ENCODE measurements around the gene NDC1.

NDC1 gene

DNA sequence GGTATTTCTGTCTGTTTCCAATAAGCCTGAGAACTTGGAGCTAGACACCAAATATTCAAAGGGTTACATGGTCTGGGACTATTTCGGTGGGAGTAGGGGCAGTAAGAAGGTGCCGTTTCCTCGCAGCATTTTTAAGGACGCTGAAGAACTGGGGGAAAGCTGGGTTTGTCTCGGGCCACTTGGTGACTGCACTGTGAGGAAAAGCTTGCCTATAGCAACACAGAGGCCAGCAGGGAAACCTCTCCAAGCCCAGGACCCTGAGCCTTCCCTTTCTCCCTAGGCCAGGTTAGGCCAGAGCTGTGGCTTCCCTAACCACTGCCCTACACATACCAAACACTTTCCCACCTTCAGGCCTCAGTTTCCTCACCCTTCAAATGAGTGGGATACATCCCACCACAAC, 102.4 kb downstream of the NDC1 start:
- no peak overlapping the region for H3K27ac Mint-ChIP-seq
- peaks cover 2% of the 10 kb centered on the region for H3K4me1 Mint-ChIP-seq (ENCODE audit: low read depth)
- H3K27me3 Mint-ChIP-seq = peaks cover 62% of the 10 kb centered on the region
- H3K36me3 Mint-ChIP-seq (ENCODE audit: low read depth) = no peaks in the 10 kb centered on the region
- H3K4me3 Mint-ChIP-seq = no peak overlapping the region
- H3K9me3 Mint-ChIP-seq = no peaks in the 10 kb centered on the region
- no peak for DNase-seq

DNA sequence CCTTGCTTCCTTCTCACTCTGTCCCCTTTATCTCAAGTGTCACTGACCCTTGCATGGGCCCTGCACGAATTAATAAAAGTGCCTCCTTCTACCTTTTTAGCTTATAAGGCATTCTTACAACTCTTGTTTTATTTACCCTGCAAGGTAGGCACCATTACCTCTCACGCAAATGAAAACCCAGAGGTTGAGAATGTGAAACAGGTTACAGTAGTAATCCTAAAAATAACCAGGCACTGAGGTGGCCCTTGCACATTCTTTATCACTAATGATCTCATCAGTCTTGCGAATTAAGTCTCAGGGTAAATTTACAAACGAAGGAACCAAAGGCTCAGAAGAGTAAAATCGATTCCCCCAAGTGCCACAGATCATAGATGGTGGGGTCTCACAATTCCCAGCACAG, 102.8 kb downstream of the NDC1 start:
- peaks cover 63% of the 10 kb centered on the region for H3K27me3 Mint-ChIP-seq
- H3K4me1 Mint-ChIP-seq (ENCODE audit: low read depth) = peaks cover 2% of the 10 kb centered on the region
- H3K9me3 Mint-ChIP-seq = no peaks in the 10 kb centered on the region
- no peaks in the 10 kb centered on the region for H3K36me3 Mint-ChIP-seq (ENCODE audit: low read depth)
- no peak overlapping the region for H3K27ac Mint-ChIP-seq
- no peak overlapping the region for H3K4me3 Mint-ChIP-seq
- DNase-seq = no peak

DNA sequence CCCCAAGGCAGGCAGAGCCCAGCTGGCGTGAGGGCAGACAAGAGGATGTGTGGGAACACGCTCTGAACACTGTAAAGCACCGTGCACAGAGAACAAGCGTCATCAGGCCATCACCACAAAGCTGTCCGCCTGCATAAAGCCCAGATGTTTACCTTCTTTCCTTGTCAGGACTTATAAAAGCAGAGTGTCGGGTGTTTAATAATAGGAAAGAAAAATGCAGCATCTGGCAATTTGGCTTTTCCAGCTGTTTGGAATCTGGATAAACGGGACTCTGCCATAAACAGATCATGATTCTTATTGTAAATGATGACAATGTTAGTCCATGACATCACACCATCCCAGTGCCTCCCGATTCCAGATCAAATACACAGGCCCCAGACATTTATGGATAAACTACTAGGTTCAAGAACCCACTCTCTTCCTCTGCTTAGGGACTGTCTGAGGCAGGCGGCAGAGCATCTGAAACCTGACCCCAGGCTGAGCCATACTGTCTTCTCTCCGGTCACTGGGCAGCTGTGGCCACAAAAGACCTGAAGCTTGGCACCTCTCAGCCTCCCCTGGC, 103.4 kb downstream of the NDC1 start:
- no peak overlapping the region for H3K4me3 Mint-ChIP-seq
- no peaks in the 10 kb centered on the region for H3K36me3 Mint-ChIP-seq (ENCODE audit: low read depth)

DNA sequence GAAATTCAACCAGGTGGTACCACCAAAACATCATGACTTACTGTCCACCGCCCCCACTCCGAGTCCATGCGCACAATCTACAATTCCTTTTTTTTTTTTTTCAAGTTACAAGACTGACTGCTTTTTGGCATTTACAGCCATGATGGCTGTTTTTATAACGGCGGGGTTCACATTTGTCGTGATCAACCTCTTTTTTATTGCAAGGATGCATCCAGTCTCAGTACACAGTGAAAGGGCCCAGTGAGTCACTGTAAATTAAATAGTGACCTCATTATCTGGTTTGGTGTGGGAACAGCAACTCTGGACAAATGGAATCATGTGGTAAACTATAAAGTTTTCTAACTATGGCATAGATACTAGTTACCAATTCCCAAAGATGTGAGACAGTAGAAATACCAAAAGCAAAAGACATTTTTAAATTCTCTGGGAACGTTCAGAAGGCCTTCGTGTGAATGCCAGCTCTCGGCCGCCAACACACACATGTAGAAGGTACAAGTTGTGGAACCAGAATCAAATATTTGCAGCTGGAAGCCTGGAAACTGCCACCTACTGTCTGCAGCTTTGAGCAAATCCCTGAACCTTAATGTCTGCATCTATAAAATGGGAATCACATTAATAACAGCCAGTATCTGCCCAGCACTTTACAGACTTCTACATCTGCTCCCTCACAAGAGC, 104.0 kb downstream of the NDC1 start:
- Mint-ChIP-seq H3K27ac (no peak overlapping the region), H3K4me3 (no peak overlapping the region), H3K36me3 (ENCODE audit: low read depth) (no peaks in the 10 kb centered on the region), H3K4me1 (ENCODE audit: low read depth) (peaks cover 2% of the 10 kb centered on the region), H3K9me3 (no peaks in the 10 kb centered on the region), H3K27me3 (peaks cover 54% of the 10 kb centered on the region)
- DNase-seq = no peak

More for the DNA sequence above, 103.4 kb downstream of the NDC1 start:
- Mint-ChIP-seq H3K27ac (no peak overlapping the region), H3K27me3 (peaks cover 58% of the 10 kb centered on the region), H3K9me3 (no peaks in the 10 kb centered on the region), H3K4me1 (ENCODE audit: low read depth) (peaks cover 2% of the 10 kb centered on the region)
- no peak for DNase-seq

GRCh38 chr1:53733447-53733931, 104.6 kb downstream of the NDC1 start:
- peaks cover 50% of the 10 kb centered on the region for H3K27me3 Mint-ChIP-seq
- H3K36me3 Mint-ChIP-seq (ENCODE audit: low read depth) = no peaks in the 10 kb centered on the region
- no peak overlapping the region for H3K27ac Mint-ChIP-seq
- DNase-seq = no peak
- H3K4me3 Mint-ChIP-seq = no peak overlapping the region
- peaks cover 2% of the 10 kb centered on the region for H3K4me1 Mint-ChIP-seq (ENCODE audit: low read depth)
- H3K9me3 Mint-ChIP-seq = no peaks in the 10 kb centered on the region

GRCh38 chr1:53732912-53733317, 105.2 kb downstream of the NDC1 start:
- H3K4me1 Mint-ChIP-seq (ENCODE audit: low read depth) = peaks cover 2% of the 10 kb centered on the region
- no peaks in the 10 kb centered on the region for H3K36me3 Mint-ChIP-seq (ENCODE audit: low read depth)
- peaks cover 47% of the 10 kb centered on the region for H3K27me3 Mint-ChIP-seq
- H3K9me3 Mint-ChIP-seq = no peaks in the 10 kb centered on the region
- DNase-seq = no peak
- H3K27ac Mint-ChIP-seq = no peak overlapping the region
- no peak overlapping the region for H3K4me3 Mint-ChIP-seq

GRCh38 chr1:53732409-53732808, 105.7 kb downstream of the NDC1 start:
- Mint-ChIP-seq H3K36me3 (ENCODE audit: low read depth) (no peaks in the 10 kb centered on the region), H3K4me1 (ENCODE audit: low read depth) (peaks cover under 1% of the 10 kb centered on the region), H3K9me3 (no peaks in the 10 kb centered on the region), H3K27me3 (peaks cover 44% of the 10 kb centered on the region), H3K27ac (no peak overlapping the region), H3K4me3 (no peak overlapping the region)
- no peak for DNase-seq

- Mint-ChIP-seq H3K36me3 (ENCODE audit: low read depth) (no peaks in the 10 kb centered on the region), H3K4me1 (ENCODE audit: low read depth) (no peaks in the 10 kb centered on the region), H3K9me3 (no peaks in the 10 kb centered on the region), H3K4me3 (no peak overlapping the region), H3K27ac (no peak overlapping the region), H3K27me3 (peaks cover 39% of the 10 kb centered on the region)
- no peak for DNase-seq
These were observed 106.3 kb downstream of the NDC1 start for GRCh38 chr1:53731779-53732305.

- Mint-ChIP-seq H3K27ac (no peak overlapping the region), H3K4me1 (ENCODE audit: low read depth) (no peaks in the 10 kb centered on the region), H3K9me3 (no peaks in the 10 kb centered on the region), H3K4me3 (no peak overlapping the region), H3K27me3 (peaks cover 31% of the 10 kb centered on the region), H3K36me3 (ENCODE audit: low read depth) (no peaks in the 10 kb centered on the region)
- DNase-seq = no peak
These were observed 107.0 kb downstream of the NDC1 start for GRCh38 chr1:53731043-53731600.

DNA sequence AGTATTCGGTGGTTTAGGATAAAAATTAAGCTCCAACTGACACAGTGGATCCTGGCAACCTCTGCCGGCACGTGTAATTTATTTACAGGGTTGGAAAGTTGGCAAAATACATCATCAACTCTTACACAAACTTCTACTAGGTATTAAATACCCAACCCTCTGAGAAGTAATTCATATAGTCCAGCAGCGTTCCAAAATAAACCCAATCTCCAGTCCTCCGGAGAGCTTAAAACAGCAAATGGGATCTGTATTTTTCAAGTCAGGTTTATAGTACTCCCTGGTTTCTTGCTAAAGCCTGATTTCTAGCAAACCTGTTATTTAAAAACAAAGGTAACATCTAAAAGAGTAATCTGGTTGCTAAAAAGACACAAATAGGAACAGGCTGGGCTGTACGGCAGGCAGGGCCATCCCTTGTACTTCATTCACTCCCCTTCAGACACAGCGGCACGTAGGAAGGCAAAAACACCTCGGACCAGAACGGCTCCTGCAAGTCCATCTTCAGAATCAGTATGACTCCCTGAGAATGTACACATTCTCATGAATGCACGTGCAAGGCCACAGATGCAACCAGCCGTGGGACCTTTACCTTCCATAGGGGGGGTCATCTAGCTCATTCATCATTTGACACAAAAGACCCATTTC, 107.8 kb downstream of the NDC1 start:
- Mint-ChIP-seq H3K9me3 (no peaks in the 10 kb centered on the region), H3K4me1 (ENCODE audit: low read depth) (no peaks in the 10 kb centered on the region), H3K27ac (no peak overlapping the region), H3K4me3 (no peak overlapping the region), H3K27me3 (peaks cover 24% of the 10 kb centered on the region), H3K36me3 (ENCODE audit: low read depth) (no peaks in the 10 kb centered on the region)
- no peak for DNase-seq

- Mint-ChIP-seq H3K4me1 (ENCODE audit: low read depth) (no peaks in the 10 kb centered on the region), H3K27me3 (peaks cover 17% of the 10 kb centered on the region), H3K36me3 (ENCODE audit: low read depth) (no peaks in the 10 kb centered on the region), H3K9me3 (no peaks in the 10 kb centered on the region), H3K4me3 (no peak overlapping the region), H3K27ac (no peak overlapping the region)
- no peak for DNase-seq
These were observed 108.5 kb downstream of the NDC1 start for GRCh38 chr1:53729456-53730223.

DNA sequence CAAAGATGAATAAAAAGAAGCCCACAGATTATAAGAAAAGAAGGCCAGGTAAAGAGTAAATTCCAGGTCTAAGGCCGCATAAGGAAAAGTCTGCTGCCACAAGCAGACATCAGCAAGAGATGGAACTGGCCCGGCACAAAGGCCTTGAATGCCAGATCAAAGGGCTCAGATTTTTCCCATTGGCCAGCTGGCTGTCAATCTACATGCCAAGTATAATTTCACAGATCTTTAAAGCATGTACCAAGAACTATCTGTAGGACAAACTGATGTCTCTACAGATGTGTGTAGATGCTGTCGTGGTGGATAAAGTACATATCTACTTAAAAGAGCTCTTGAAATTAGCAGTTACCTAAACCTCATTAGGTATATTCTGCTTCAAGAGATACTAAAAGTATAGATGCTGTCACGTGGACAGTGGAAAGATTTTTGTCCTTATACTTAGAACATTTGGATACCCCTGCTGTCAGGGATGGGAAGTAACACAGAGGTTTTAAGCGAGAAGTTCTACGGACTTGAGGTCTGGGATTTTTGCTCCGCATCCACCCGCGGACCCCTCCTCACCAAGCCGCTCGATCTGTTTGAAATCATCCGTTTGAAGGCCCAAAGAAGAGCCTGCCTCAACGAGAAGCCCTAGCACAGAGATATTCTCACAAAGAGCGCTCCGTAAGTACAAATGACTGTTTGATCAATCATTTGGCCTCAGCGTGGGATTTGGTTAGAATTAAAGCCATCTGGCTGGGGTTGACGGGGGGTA, 109.2 kb downstream of the NDC1 start:
- H3K36me3 Mint-ChIP-seq (ENCODE audit: low read depth) = no peaks in the 10 kb centered on the region
- H3K27ac Mint-ChIP-seq = no peak overlapping the region
- no peaks in the 10 kb centered on the region for H3K4me1 Mint-ChIP-seq (ENCODE audit: low read depth)
- no peaks in the 10 kb centered on the region for H3K9me3 Mint-ChIP-seq
- no peak overlapping the region for H3K4me3 Mint-ChIP-seq
- peaks cover 11% of the 10 kb centered on the region for H3K27me3 Mint-ChIP-seq
- no peak for DNase-seq

GRCh38 chr1:53728196-53728595, 109.9 kb downstream of the NDC1 start:
- H3K27me3 Mint-ChIP-seq = peaks cover 5% of the 10 kb centered on the region
- H3K27ac Mint-ChIP-seq = no peak overlapping the region
- H3K4me1 Mint-ChIP-seq (ENCODE audit: low read depth) = no peaks in the 10 kb centered on the region
- H3K9me3 Mint-ChIP-seq = no peaks in the 10 kb centered on the region
- DNase-seq = no peak
- no peak overlapping the region for H3K4me3 Mint-ChIP-seq
- no peaks in the 10 kb centered on the region for H3K36me3 Mint-ChIP-seq (ENCODE audit: low read depth)

All from activated T-cell treated with anti-CD3 and anti-CD28 coated beads, Interleukin-2, amount 50 U/mL, for 24 hours (primary cell).